Activated naive CD8-positive, alpha-beta T cell treated with anti-CD3 and anti-CD28 coated beads, Interleukin-2, amount 10 ng/mL, durations not matched to agents 7 days and 5 days (primary cell): ENCODE measurements around the gene TMEM18. TPM values are rescaled to one million over a fixed set of nuclear protein-coding genes. Genes with fewer than 3 reads are reported as not detected.

Source experiments
- ATAC-seq: fragments of 150-1000 bp; cut with Tn5 transposase; one replicate; pipeline ENCODE4 v1.10.0; 2021; ENCODE audit warnings: low read depth, moderate library complexity
- POLR2A ChIA-PET: fragments of 350-600 bp; sonication (Branson Sonifier 250); formaldehyde crosslinking; loops from one replicate; lab custom pipeline; 2021; ENCODE audit warnings: antibody characterized with exemption; lab: Charles Lee
- DNase-seq: peaks from one replicate; pipeline ENCODE4 v3.0.0; 2021
- H3K27ac Mint-ChIP-seq: one replicate; pipeline ENCODE4 v1.8.0; 2022; ENCODE audit warnings: mild to moderate bottlenecking, mixed read lengths
- H3K27me3 Mint-ChIP-seq: one replicate; pipeline ENCODE4 v1.8.0; 2022; ENCODE audit warnings: mild to moderate bottlenecking, moderate library complexity, mixed read lengths
- H3K36me3 Mint-ChIP-seq: one replicate; pipeline ENCODE4 v1.8.0; 2021; ENCODE audit warnings: mild to moderate bottlenecking, mixed read lengths
- H3K4me1 Mint-ChIP-seq: one replicate; pipeline ENCODE4 v1.8.0; 2021; ENCODE audit warnings: mixed read lengths
- H3K4me3 Mint-ChIP-seq: one replicate; pipeline ENCODE4 v1.8.0; 2022; ENCODE audit warnings: mild to moderate bottlenecking, moderate library complexity, mixed read lengths
- H3K9me3 Mint-ChIP-seq: one replicate; pipeline ENCODE4 v1.8.0; 2021; ENCODE audit warnings: mixed read lengths
- total RNA-seq, 2 experiments: library from RNA; stranded (reverse); gene quantifications; one replicate each; pipeline ENCODE4 v1.2.3, GENCODE V29; 2021

TMEM18 gene
- total RNA-seq, 2 experiments from 2014 or later: 30.4 to 31.3 TPM

DNA sequence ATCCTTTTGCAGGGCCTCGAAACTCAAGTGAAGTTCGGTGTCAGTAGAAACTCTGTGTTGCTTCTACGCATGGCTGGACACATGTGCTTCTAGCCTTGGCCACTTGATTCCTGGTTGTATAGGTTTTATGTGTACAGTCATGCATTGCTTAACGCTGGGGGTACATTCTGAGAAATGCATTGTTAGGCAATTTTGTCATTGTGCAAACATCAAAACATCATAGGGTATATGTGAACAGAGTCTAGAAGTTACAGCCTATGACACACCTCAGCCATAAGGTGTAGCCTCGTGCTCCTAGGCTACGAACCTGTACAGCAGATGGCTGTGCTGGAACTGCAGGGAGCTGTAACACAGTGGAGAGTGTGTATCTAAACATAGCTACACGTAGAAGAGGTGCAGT is 39.4 kb downstream of the TMEM18 start:
- POLR2A ChIA-PET: no interaction called here
- ATAC-seq (no peak), DNase-seq (no peak)
- Mint-ChIP-seq H3K36me3 (no peaks in the 10 kb centered on the region), H3K4me1 (peaks cover 2% of the 10 kb centered on the region), H3K27me3 (peaks cover 6% of the 10 kb centered on the region), H3K4me3 (no peak overlapping the region), H3K27ac (no peak overlapping the region), H3K9me3 (no peaks in the 10 kb centered on the region)

DNA sequence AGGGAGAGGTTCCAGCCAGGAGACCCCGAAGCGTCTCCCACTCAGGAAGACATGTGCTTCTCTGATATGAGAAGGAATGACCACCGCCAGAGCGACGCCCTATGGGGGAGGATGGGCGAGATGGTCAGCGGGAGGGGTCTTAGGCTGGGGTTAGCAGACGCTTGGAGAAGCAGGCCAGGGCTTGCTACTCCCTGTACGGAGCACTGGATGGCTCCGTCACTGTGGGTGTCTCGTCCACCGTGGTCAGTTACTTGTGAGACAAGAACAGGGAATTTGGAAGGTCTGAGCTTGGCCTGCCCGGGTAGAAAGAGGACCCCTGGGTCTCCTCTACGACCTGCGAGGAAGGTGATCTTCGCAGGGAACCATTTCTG is 39.8 kb downstream of the TMEM18 start:
- H3K27me3 Mint-ChIP-seq: peaks cover 6% of the 10 kb centered on the region
- no peak overlapping the region for H3K4me3 Mint-ChIP-seq
- no peaks in the 10 kb centered on the region for H3K36me3 Mint-ChIP-seq
- DNase-seq (no peak), ATAC-seq (no peak)
- no peaks in the 10 kb centered on the region for H3K9me3 Mint-ChIP-seq
- H3K4me1 Mint-ChIP-seq: peaks cover 2% of the 10 kb centered on the region
- POLR2A ChIA-PET: no interaction called here
- H3K27ac Mint-ChIP-seq: no peak overlapping the region

DNA sequence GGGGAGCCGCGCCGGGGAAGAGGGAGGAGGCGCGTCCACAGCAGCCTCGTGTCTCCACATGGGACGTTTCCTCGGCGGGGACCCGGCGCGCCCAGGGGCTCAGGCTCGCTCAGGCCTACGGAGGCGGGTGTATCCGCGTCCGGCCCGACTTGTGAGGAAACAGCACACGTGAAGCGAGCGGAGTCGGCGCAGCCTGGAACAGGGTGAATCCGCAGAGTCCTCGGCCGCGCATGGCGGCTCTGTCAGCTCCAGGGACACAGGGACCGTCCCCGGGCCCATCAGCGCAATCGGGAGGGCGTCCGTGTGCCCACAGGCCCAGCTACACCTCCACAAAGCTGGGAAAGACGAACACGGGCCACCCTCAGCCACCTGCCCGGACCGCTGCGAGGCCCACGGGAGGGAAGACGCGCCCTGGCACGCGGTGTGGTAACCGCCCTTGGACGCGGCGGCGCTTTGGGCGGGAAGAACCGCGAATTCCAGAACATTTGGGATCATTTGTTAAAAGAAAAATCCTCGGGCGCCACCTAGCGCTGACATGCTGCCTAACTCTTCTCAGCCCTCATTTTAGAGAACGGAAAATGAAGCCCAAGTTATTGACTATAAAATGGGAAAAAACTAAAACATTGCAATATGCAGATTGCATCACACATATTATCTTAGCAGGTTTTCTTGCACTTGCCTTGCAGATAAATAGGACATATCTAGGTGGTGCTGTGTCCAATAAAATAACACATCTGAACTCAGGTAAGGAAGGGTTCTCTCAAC is 40.4 kb downstream of the TMEM18 start:
- peak; percentile 72 for ATAC-seq
- DNase-seq: peak; percentile 67
- no peaks in the 10 kb centered on the region for H3K36me3 Mint-ChIP-seq
- peak overlapping the region; percentile 78 for H3K4me3 Mint-ChIP-seq
- peak overlapping the region; percentile 59 for H3K27ac Mint-ChIP-seq
- peaks cover 2% of the 10 kb centered on the region for H3K4me1 Mint-ChIP-seq
- peaks cover 6% of the 10 kb centered on the region for H3K27me3 Mint-ChIP-seq
- H3K9me3 Mint-ChIP-seq: no peaks in the 10 kb centered on the region
- POLR2A ChIA-PET: no interaction called here

DNA sequence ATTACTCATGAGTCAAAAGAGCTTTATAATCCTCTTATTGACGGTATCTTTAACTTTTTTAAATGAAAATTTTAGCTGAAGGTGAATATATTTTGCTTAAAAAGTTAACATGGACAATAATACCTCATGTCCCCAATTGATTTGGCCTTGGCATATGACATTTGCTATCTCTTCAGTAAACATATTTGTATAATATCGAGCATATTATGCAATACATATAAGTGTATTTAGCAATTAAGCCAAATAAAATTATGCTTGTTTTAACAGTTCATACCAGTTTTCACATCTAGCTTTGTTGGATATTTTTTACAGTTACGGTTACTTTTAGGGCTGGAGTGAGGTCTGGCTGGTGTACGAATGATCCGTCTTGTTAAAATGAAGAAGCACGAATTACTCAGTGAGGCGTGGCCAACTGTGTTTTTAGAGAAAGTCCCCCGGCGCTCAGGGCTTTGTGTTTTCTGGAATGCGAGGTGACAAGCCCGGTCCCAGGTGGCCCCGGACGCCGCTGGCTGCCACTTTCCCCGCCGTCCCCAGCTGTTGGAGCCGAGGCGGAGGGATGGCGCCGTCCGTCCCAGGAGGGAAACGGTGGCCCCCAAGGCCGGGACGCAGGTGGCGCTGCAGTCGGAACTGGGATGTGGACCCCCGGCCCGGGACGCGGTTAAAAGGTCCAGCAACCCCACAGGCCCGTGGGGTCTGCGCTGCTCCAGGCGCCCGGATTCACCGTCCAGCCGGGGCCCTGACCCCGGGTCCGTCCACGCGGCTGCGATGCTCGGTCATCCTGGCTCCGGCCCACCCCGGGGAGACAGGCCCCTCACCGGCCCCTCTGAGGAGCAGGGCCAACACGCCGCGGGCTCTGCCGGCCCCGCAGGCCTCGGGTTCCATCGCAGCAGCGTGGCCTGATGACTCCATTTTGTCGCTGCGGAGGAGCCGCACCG is 41.3 kb downstream of the TMEM18 start:
- Mint-ChIP-seq H3K4me1 (peaks cover 2% of the 10 kb centered on the region), H3K4me3 (peak overlapping the region; percentile 31), H3K27me3 (peaks cover 13% of the 10 kb centered on the region), H3K9me3 (no peaks in the 10 kb centered on the region), H3K27ac (no peak overlapping the region), H3K36me3 (no peaks in the 10 kb centered on the region)
- POLR2A ChIA-PET: no interaction called here
- ATAC-seq (no peak), DNase-seq (no peak)

DNA sequence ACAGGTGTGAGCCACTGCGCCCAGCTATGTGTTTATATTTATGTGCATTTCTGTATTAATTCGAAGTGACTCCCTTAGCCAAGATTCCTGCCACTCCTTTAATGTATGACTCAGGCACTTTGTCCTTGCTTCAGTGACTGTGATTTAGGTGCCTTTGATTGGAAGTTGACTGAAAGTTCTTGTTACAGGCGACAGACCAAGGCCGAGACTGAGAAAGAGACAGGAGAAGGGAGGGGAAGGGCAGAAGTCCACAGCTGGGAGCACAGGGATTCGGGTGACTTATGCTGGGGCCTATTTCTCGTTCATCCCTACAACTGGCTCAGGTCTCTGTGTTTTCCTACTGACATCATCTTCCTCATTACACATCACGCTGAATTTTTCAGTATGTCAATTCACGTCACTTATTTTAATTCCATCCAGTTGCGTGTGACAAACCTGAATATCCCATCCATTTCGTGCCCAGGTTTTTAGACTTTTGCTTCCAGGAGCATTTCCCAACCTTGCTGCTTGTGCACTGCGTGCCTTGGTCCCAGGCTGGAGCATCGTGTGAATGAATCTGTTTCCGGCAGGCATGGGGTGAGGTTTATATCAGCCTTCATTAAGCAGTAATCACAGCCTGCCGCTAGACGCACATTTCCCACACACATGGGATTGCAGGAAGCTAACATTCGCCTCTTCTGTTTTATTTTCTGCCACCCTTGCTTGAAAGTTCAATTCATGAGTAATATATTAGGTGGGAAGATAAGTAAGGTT is 42.4 kb downstream of the TMEM18 start:
- no peaks in the 10 kb centered on the region for H3K9me3 Mint-ChIP-seq
- no peaks in the 10 kb centered on the region for H3K36me3 Mint-ChIP-seq
- POLR2A ChIA-PET: no interaction called here
- H3K4me3 Mint-ChIP-seq: no peak overlapping the region
- DNase-seq: no peak
- H3K27me3 Mint-ChIP-seq: peaks cover 14% of the 10 kb centered on the region
- H3K27ac Mint-ChIP-seq: no peak overlapping the region
- H3K4me1 Mint-ChIP-seq: peaks cover 2% of the 10 kb centered on the region
- no peak for ATAC-seq

- Mint-ChIP-seq H3K36me3 (no peaks in the 10 kb centered on the region), H3K4me1 (peaks cover 2% of the 10 kb centered on the region), H3K4me3 (no peak overlapping the region), H3K27me3 (peaks cover 16% of the 10 kb centered on the region), H3K27ac (no peak overlapping the region), H3K9me3 (no peaks in the 10 kb centered on the region)
- no peak for ATAC-seq
- DNase-seq: no peak
- POLR2A ChIA-PET: no interaction called here
Observed at GRCh38 chr2:634041-634440, 43.2 kb downstream of the TMEM18 start.

DNA sequence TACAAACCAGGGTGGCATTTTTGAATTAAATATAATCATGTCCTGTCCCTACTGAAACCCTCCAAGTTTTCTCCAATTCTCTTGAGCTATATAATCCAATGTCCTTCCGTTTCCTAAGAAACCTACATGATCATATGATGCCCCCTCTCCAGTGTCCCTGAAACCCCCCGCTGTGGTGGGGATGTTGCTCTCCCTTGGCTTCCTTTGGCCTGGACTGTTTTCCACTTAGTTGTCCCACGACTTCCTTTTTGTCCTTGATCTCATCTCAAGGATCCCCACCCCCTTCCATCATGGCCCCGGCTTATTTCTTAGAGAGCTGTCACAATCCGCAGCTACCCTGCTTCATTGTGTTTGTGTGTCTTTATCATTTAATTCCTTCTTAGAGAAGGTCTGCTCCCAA is 43.8 kb downstream of the TMEM18 start:
- ATAC-seq: no peak
- peaks cover 2% of the 10 kb centered on the region for H3K4me1 Mint-ChIP-seq
- peaks cover 14% of the 10 kb centered on the region for H3K27me3 Mint-ChIP-seq
- no peaks in the 10 kb centered on the region for H3K36me3 Mint-ChIP-seq
- no peak overlapping the region for H3K27ac Mint-ChIP-seq
- POLR2A ChIA-PET: no interaction called here
- no peak overlapping the region for H3K4me3 Mint-ChIP-seq
- H3K9me3 Mint-ChIP-seq: no peaks in the 10 kb centered on the region
- DNase-seq: no peak

DNA sequence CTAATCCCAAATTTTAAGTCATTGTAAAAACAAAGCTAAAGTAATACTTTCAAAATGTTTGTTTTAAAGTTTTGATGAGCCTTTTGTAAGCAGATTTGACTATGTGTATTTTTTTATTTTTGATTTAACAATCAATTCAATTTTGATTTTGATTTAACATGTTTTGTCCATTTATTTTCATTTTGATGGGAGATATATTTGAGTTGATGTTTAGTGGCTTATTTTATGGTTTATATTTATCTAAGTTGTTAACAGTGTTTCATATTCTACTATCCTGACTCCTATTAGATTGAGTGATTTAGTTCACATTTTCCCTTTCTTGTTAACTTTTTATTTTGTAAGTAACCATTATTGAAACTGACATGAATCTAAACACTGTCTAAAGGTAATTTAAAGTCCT is 44.7 kb downstream of the TMEM18 start:
- Mint-ChIP-seq H3K36me3 (no peaks in the 10 kb centered on the region), H3K27ac (no peak overlapping the region), H3K4me1 (peaks cover 2% of the 10 kb centered on the region), H3K4me3 (no peak overlapping the region), H3K9me3 (no peaks in the 10 kb centered on the region), H3K27me3 (peaks cover 17% of the 10 kb centered on the region)
- ATAC-seq (no peak), DNase-seq (no peak)
- POLR2A ChIA-PET: no interaction called here

GRCh38 chr2:631741-632140 is 45.5 kb downstream of the TMEM18 start:
- ATAC-seq (no peak), DNase-seq (no peak)
- Mint-ChIP-seq H3K4me3 (no peak overlapping the region), H3K9me3 (no peaks in the 10 kb centered on the region), H3K27ac (no peak overlapping the region), H3K4me1 (no peaks in the 10 kb centered on the region), H3K27me3 (peaks cover 17% of the 10 kb centered on the region), H3K36me3 (no peaks in the 10 kb centered on the region)
- POLR2A ChIA-PET: no interaction called here

DNA sequence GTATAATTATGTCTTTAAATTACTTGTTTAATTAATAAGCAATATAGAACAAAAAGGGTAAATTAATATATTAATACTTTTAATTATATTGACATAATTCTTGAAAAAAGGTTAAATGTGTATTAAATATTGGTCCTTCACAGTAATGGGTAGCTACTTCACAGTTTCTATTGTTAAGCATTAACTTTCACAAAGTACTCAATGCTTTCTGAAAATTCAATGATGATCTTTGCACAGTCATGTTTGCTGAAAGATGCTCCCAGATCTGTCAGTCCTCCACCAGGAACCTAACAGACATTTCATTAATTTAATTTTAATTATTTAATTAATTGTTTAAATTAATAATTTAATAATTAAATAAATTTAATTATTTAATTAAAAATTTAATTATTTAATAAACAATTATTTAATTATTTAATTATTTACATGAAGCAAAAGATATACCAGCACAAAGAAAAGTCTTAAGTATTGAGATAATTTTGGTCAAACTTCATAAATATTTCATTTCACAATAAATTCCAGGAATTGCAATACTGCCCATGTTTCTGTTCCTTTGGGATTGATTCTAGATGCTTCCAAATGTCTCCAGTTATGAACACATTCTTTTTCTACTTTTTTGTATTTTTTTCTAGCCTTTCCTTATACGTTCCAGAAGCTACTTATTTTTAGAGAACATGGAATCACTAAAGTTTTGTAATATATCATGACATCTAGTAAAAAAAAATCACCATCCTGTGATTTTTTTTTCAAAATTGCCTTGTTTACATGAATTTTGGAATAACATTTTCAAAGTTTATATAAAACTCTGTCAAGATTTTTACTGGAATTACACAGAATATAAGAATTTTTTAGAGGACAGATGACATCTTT is 46.5 kb downstream of the TMEM18 start:
- ATAC-seq: no peak
- POLR2A ChIA-PET: no interaction called here
- no peak overlapping the region for H3K27ac Mint-ChIP-seq
- H3K27me3 Mint-ChIP-seq: peaks cover 17% of the 10 kb centered on the region
- no peak overlapping the region for H3K4me3 Mint-ChIP-seq
- H3K4me1 Mint-ChIP-seq: no peaks in the 10 kb centered on the region
- no peak for DNase-seq
- no peaks in the 10 kb centered on the region for H3K36me3 Mint-ChIP-seq
- H3K9me3 Mint-ChIP-seq: no peaks in the 10 kb centered on the region

DNA sequence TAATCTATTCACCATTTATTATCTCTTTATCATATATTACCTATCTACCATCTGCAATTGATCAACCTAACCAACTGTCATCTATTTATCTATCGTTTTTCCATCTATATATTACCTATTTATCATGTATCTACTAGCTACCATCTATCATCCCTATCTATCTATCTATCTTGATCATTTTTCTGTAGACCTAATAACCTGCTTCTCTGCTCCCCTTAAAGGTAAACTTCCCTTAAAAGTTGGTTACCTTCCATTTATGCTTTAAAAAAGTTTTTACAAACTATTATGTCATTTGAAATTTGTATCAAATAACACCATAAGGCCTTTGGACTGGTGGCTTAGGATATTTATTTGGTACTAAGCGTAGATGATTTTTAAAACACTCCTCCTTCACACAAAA is 47.2 kb downstream of the TMEM18 start:
- Mint-ChIP-seq H3K27me3 (peaks cover 17% of the 10 kb centered on the region), H3K36me3 (no peaks in the 10 kb centered on the region), H3K4me3 (no peak overlapping the region), H3K4me1 (no peaks in the 10 kb centered on the region), H3K9me3 (no peaks in the 10 kb centered on the region), H3K27ac (no peak overlapping the region)
- DNase-seq (no peak), ATAC-seq (no peak)
- POLR2A ChIA-PET: no interaction called here

DNA sequence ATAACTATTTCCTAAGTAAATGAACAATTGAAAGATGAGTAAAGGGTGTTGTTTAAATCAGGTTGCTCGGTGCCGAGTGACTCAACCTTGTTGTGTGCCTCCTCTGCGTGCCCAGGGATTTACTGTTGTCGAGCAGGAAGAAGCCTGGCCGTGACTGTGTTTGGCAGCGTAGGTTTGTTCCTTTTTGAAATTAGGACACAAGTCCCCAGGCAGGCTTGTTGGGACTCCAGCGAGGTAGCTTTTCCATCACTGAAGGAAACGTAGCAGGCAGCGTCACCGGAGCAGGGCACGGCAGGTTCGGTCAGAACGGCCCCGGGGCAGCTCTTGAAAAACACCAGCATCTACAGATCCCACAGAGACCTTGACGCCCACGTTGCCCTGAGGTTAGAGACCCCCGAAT is 48.6 kb downstream of the TMEM18 start:
- H3K27ac Mint-ChIP-seq: no peak overlapping the region

More for the DNA sequence above, 48.6 kb downstream of the TMEM18 start:
- POLR2A ChIA-PET: no interaction called here
- DNase-seq (no peak), ATAC-seq (no peak)
- Mint-ChIP-seq H3K4me1 (no peaks in the 10 kb centered on the region), H3K27me3 (peaks cover 12% of the 10 kb centered on the region), H3K4me3 (no peak overlapping the region), H3K9me3 (no peaks in the 10 kb centered on the region), H3K36me3 (no peaks in the 10 kb centered on the region)
